Fibroblast of skin of right biceps (primary cell): ENCODE results near the gene EIF4G3.
"Not testable (repeated sequence)": the region's sequence is repeated elsewhere in the genome, so short reads cannot be mapped to it uniquely, and the experiment has no call there.

Experiments used
- DNase-seq: peaks from one replicate; pipeline ENCODE4 v3.0.0-alpha.2; 2013

Gene EIF4G3

GRCh38 chr1:21064057-21064456 is 112.6 kb downstream of the EIF4G3 start:
- DNase-seq = no peak

GRCh38 chr1:21060523-21060922 is 116.2 kb downstream of the EIF4G3 start:
- no peak for DNase-seq

- no peak for DNase-seq
Observed at GRCh38 chr1:21059021-21059420, 117.7 kb downstream of the EIF4G3 start.

DNA sequence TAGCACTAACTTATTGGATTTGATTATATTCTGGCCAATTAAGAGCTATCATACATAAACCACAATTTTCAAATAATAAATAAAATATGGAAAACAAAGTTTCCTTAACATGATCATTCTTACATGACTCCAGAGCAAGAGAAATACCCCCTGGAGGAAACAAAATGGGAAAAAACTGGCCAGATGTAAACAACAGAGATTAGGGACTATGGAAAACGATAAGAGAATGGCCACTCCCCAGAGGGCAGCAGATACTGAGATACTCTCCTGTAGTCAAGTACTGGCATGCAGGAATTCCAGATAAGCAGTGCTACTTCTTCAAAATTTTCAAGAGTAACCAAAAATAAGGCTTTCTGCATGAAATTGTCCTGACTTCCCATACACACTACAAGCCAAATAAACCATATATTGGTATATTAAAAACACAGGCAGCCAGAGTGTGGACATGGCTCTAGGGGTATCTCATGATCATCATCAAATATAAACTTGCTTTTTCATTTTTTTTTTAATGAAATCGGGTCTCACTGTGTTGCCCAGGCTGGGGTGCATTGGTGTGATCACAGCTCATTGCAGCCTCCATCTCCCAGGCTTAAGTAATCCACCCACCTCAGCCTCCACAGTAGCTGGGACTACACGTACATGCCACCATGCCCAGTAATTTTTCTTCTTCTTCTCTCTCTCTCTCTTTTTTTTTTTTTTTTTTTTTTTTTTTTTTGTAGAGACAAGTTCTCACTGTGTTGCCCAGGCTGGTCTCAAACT is 118.5 kb downstream of the EIF4G3 start:
- no peak for DNase-seq

DNA sequence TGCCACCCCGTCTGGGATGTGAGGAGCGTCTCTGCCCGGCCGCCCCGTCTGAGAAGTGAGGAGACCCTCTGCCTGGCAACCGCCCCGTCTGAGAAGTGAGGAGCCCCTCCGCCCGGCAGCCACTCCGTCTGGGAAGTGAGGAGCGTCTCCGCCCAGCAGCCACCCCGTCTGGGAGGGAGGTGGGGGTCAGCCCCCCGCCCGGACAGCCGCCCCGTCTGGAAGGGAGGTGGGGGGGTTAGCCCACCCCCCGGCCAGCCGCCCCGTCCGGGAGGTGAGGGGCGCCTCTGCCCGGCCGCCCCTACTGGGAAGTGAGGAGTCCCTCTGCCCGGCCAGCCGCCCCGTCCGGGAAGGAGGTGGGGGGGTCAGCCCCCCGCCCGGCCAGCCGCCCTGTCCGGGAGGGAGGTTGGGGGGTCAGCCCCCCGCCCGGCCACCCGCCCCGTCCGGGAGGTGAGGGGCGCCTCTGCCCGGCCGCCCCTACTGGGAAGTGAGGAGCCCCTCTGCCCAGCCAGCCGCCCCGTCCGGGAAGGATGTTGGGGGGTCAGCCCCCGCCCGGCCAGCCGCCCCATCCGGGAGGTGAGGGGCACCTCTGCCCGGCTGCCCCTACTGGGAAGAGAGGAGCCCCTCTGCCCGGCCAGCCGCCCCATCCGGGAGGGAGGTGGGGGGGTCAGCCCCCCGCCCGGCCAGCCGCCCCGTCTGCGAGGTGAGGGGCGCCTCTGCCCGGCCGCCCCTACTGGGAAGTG is 123.3 kb downstream of the EIF4G3 start:
- DNase-seq = not testable (repeated sequence)

GRCh38 chr1:21052034-21052433 is 124.7 kb downstream of the EIF4G3 start:
- DNase-seq = no peak

- DNase-seq = no peak
Observed at GRCh38 chr1:21051177-21051825, 125.4 kb downstream of the EIF4G3 start.

GRCh38 chr1:21050031-21050430 is 126.7 kb downstream of the EIF4G3 start:
- DNase-seq = peak; percentile 37

- no peak for DNase-seq
Observed at GRCh38 chr1:21048462-21048861, 128.2 kb downstream of the EIF4G3 start.

GRCh38 chr1:21046132-21046531 is 130.6 kb downstream of the EIF4G3 start:
- no peak for DNase-seq

DNA sequence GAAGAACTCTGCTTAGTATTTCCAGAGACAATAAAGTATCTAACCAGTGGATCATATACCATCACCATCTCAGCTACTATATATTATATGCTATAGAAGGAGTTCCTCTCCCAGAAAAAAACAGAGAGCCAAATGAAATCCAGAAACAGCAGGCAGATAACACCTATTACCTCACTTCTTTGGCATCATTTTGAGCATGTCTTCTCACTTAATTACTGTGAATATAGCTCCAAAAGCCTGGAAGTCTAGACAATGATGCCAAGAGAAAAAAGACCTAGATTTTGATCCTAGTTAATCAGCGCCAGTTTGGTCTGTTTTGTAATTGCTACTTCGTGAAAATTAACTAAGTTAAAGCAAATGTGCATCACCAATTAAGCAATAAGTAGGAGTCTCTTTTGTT is 131.3 kb downstream of the EIF4G3 start:
- DNase-seq = peak; percentile 46

GRCh38 chr1:21042929-21043605 is 133.6 kb downstream of the EIF4G3 start:
- peak; percentile 80 for DNase-seq

DNA sequence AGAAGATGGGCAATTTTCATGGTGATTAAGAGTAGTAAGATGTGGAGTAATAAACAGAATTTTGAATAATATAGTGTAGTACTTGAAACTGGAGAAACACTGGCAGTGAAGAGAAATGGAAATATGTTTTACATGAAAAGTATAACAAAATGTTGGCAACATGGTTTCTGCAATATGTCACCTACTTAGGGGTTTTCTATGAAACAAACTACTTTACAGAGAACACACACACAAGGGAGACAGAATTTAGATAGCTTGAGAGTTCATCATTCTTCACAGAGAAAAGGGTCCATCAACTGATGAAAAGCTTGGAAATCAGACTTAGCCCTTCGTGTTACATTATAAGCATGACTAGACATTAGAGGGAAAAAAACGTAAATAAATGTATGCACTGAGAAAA is 135.2 kb downstream of the EIF4G3 start:
- no peak for DNase-seq

GRCh38 chr1:21037091-21037490 is 139.6 kb downstream of the EIF4G3 start:
- DNase-seq = no peak

GRCh38 chr1:21035794-21036193 is 140.9 kb downstream of the EIF4G3 start:
- no peak for DNase-seq

- DNase-seq = no peak
Observed at GRCh38 chr1:21034725-21035628, 141.7 kb downstream of the EIF4G3 start.

- no peak for DNase-seq
Observed at GRCh38 chr1:21032741-21033140, 144.0 kb downstream of the EIF4G3 start.

DNA sequence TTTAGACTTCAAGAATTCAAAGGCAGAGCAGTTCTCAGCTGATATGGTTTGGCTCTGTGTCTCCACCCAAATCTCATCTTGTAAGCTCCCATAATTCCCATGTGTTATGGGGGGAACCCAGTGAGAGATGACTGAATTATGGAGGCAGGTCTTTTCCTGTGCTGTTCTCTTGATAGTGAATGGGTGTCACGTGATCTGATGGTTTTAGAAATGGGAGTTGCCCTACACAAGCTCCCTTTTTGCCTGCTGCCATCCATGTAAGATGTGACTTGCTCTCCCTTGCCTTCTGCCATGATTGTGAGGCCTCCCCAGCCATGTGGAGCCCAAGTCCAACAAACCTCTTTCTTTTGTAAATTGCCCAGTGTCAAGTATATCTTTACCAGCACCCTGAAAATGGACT is 146.5 kb downstream of the EIF4G3 start:
- no peak for DNase-seq

- no peak for DNase-seq
Observed at GRCh38 chr1:21028520-21029145, 148.1 kb downstream of the EIF4G3 start.

GRCh38 chr1:21027805-21028204 is 148.9 kb downstream of the EIF4G3 start:
- DNase-seq = no peak

DNA sequence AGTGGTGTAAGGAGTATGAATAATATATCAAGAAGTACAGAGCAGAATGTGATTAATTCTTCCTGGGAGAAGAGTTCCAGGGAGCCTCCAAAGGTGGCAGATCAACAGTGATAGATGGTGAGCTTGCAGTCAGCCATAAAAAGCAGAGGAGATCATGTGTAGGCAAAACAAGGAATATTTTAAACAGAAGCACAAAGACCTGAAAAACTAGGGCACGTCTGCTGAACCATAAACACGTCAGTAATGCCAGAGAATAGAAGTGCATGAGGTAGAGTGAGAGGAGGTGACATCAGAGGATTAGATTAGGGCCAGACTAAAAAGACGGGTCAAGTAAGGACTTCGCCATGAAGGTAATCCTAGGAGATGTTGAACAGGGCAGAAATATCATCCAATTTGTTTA is 151.8 kb downstream of the EIF4G3 start:
- DNase-seq = no peak
